HepG2 (cell line): ENCODE data around the gene ACAA2. TPM values are rescaled to one million over a fixed set of nuclear protein-coding genes. Genes with fewer than 3 reads are reported as not detected.

ENCODE experiments used
- FOXK2 ChIP-seq: fragments of 450-650 bp; IDR thresholded peaks from 2 replicates; pipeline ENCODE4 v1.6.1; 2016
- GATAD1 ChIP-seq: IDR thresholded peaks from 2 replicates; pipeline ENCODE4 v1.6.1; 2016; ENCODE audit warnings: missing genetic modification reagents, missing compliant biosample characterization
- HMG20A ChIP-seq: IDR thresholded peaks from 2 replicates; pipeline ENCODE4 v1.6.1; 2016; ENCODE audit warnings: borderline replicate concordance
- PCBP1 ChIP-seq: fragments of 200-400 bp; formaldehyde crosslinking; IDR thresholded peaks from 2 replicates; pipeline ENCODE4 v1.6.1; 2017; ENCODE audit warnings: mild to moderate bottlenecking, low read depth, low read length, borderline replicate concordance
- POLR2AphosphoS5 ChIP-seq: IDR thresholded peaks from 2 replicates; pipeline ENCODE4 v1.6.1; 2012; ENCODE audit warnings: low read depth, low read length
- RBAK ChIP-seq: sonication (generic); formaldehyde crosslinking; IDR thresholded peaks from 2 replicates; pipeline ENCODE4 v1.5.1; 2020; ENCODE audit warnings: mild to moderate bottlenecking, missing genetic modification reagents
- RBM39 ChIP-seq: fragments of 200-400 bp; formaldehyde crosslinking; IDR thresholded peaks from one replicate; pipeline ENCODE4 v1.6.1; 2018; ENCODE audit warnings: antibody characterized with exemption, mild to moderate bottlenecking, low read depth, low read length; ENCODE audit not compliant: poor library complexity, severe bottlenecking
- SP1 ChIP-seq, 2 experiments: fragments of 450-650 bp in 1 of 2; sonication (generic) in 1 of 2; formaldehyde crosslinking in 1 of 2; IDR thresholded peaks; 2 replicates each; pipeline versions ENCODE4 v1.4.0 to v1.6.1; 2016 to 2020; ENCODE audit warnings: missing genetic modification reagents in 1 of 2
- YEATS2 ChIP-seq: sonication (generic); formaldehyde crosslinking; IDR thresholded peaks from 2 replicates; pipeline ENCODE4 v1.4.0; 2020; ENCODE audit warnings: missing genetic modification reagents, borderline replicate concordance
- ZNF781 ChIP-seq: sonication (generic); formaldehyde crosslinking; IDR thresholded peaks from 2 replicates; pipeline ENCODE4 v1.5.1; 2020; ENCODE audit warnings: borderline replicate concordance, mild to moderate bottlenecking, missing genetic modification reagents; ENCODE audit errors: not compliant biosample characterization
- polyA plus RNA-seq, 8 experiments: library from polyadenylated mRNA; depleted of rRNA in 3 of 8; stranded (reverse) in 7 of 8; unstranded in 1 of 8; fragments of >200 nt; fragmentation: Illumina TruSeq in 4 of 8; extraction: Trizol in 4 of 8; gene quantifications; 2 replicates each; pipeline versions ENCODE4 v1.2.1 to v1.2.3, GENCODE V29; 2011 to 2016; ENCODE audit warnings: low read depth in 4 of 8, missing spikeins in 1 of 8, mixed read lengths in 1 of 8; ENCODE audit not compliant: insufficient read depth in 1 of 8
- total RNA-seq, 5 experiments: library from RNA; depleted of rRNA; stranded (reverse); fragments of >200 nt; fragmentation: Illumina TruSeq; extraction: Trizol; gene quantifications; 2 replicates each; pipeline ENCODE4 v1.2.3, GENCODE V29; 2016; ENCODE audit warnings: low read depth in 1 of 5
- TF ChIP-seq, protein P1 (sequence below): sonication (generic); formaldehyde crosslinking; IDR thresholded peaks from 2 replicates; pipeline ENCODE4 v1.4.0; 2020; ENCODE audit warnings: mild to moderate bottlenecking, missing genetic modification reagents
- TF ChIP-seq, protein P2 (sequence below): sonication (generic); formaldehyde crosslinking; IDR thresholded peaks from 2 replicates; pipeline ENCODE4 v1.5.0; 2020; ENCODE audit warnings: mild to moderate bottlenecking, missing genetic modification reagents
- TF ChIP-seq, protein P3 (sequence below): sonication (generic); formaldehyde crosslinking; IDR thresholded peaks from 2 replicates; pipeline ENCODE4 v1.8.0; 2022; ENCODE audit warnings: mild to moderate bottlenecking, missing genetic modification reagents

Gene ACAA2
- total and polyA plus RNA-seq, 2 of the 13 experiments (the other 11 are each of a cell fraction or from before 2014, with no cell fraction given) = 51.6 to 182 TPM

DNA sequence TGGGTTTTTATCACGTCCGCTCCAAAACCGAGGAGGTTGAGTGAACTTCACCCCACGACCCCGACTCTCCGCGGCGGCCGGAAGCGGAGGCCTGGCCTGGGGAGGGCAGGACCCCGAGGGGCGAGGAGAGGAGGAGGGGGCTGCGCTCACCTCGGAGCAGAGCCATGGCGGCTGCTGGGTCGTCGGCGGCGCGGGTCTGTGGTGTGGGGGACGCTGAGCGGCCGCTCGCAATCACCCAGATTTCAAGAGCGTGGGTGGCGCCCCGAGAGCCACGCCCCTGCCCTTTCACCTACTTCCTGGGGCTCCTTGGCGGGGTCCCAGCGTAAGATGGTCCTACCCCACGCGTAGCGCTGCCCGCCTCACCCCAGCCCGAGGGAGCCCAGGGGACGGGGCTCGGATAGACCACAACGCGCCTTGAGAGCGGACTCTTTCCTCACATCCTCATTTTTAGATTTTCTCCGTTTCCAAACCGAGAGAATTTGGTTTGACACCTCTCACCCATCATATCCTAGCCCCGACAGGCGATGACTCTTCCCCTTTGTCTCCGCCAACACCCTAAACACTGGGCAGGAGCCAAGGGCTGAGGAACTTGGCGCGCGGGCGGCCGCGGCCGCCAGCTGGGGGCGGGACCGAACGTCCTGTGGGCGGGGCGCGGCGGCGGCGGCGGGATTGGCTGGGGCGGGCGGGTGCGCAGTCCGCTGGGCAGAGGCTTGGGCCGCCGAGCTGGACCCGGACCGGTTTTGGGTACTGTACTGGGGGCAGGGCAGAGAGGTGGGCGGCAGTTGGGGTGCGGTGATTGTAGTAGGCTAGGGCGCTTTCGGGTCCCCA lies at the start of gene ACAA2 (continued):
- TF ChIP-seq RBM39 = no peak
- TF ChIP-seq GATAD1 (CRISPR knock-in tag) = no peak; the same call in 1 of the 2 replicates
- TF ChIP-seq HMG20A (CRISPR knock-in tag) = no peak; the same call in 1 of the 2 replicates
- TF ChIP-seq, protein P1, sequence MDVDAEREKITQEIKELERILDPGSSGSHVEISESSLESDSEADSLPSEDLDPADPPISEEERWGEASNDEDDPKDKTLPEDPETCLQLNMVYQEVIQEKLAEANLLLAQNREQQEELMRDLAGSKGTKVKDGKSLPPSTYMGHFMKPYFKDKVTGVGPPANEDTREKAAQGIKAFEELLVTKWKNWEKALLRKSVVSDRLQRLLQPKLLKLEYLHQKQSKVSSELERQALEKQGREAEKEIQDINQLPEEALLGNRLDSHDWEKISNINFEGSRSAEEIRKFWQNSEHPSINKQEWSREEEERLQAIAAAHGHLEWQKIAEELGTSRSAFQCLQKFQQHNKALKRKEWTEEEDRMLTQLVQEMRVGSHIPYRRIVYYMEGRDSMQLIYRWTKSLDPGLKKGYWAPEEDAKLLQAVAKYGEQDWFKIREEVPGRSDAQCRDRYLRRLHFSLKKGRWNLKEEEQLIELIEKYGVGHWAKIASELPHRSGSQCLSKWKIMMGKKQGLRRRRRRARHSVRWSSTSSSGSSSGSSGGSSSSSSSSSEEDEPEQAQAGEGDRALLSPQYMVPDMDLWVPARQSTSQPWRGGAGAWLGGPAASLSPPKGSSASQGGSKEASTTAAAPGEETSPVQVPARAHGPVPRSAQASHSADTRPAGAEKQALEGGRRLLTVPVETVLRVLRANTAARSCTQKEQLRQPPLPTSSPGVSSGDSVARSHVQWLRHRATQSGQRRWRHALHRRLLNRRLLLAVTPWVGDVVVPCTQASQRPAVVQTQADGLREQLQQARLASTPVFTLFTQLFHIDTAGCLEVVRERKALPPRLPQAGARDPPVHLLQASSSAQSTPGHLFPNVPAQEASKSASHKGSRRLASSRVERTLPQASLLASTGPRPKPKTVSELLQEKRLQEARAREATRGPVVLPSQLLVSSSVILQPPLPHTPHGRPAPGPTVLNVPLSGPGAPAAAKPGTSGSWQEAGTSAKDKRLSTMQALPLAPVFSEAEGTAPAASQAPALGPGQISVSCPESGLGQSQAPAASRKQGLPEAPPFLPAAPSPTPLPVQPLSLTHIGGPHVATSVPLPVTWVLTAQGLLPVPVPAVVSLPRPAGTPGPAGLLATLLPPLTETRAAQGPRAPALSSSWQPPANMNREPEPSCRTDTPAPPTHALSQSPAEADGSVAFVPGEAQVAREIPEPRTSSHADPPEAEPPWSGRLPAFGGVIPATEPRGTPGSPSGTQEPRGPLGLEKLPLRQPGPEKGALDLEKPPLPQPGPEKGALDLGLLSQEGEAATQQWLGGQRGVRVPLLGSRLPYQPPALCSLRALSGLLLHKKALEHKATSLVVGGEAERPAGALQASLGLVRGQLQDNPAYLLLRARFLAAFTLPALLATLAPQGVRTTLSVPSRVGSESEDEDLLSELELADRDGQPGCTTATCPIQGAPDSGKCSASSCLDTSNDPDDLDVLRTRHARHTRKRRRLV (CRISPR knock-in tag) = no peak
- TF ChIP-seq ZNF781 (CRISPR knock-in tag) = no peak
- TF ChIP-seq, protein P2, sequence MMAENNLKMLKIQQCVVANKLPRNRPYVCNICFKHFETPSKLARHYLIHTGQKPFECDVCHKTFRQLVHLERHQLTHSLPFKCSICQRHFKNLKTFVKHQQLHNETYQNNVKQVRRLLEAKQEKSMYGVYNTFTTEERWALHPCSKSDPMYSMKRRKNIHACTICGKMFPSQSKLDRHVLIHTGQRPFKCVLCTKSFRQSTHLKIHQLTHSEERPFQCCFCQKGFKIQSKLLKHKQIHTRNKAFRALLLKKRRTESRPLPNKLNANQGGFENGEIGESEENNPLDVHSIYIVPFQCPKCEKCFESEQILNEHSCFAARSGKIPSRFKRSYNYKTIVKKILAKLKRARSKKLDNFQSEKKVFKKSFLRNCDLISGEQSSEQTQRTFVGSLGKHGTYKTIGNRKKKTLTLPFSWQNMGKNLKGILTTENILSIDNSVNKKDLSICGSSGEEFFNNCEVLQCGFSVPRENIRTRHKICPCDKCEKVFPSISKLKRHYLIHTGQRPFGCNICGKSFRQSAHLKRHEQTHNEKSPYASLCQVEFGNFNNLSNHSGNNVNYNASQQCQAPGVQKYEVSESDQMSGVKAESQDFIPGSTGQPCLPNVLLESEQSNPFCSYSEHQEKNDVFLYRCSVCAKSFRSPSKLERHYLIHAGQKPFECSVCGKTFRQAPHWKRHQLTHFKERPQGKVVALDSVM (CRISPR knock-in tag) = no peak
- no peak for TF ChIP-seq RBAK (CRISPR knock-in tag)
- TF ChIP-seq, protein P3, sequence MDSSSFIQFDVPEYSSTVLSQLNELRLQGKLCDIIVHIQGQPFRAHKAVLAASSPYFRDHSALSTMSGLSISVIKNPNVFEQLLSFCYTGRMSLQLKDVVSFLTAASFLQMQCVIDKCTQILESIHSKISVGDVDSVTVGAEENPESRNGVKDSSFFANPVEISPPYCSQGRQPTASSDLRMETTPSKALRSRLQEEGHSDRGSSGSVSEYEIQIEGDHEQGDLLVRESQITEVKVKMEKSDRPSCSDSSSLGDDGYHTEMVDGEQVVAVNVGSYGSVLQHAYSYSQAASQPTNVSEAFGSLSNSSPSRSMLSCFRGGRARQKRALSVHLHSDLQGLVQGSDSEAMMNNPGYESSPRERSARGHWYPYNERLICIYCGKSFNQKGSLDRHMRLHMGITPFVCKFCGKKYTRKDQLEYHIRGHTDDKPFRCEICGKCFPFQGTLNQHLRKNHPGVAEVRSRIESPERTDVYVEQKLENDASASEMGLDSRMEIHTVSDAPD (CRISPR knock-in tag) = no peak
- TF ChIP-seq POLR2AphosphoS5 = peak; percentile 88
- TF ChIP-seq YEATS2 (CRISPR knock-in tag) = no peak
- TF ChIP-seq SP1 (IDR thresholded peaks at IDR 0.05) = no peak
- TF ChIP-seq SP1 (CRISPR knock-in tag; IDR thresholded peaks at IDR 0.05) = no peak
- TF ChIP-seq PCBP1 = no peak
- no peak for TF ChIP-seq FOXK2
